NCI-H446 (cell line): Measurements from ENCODE around the gene ZBTB38.

Experiments
- DNase-seq, 2 experiments: peaks; one replicate each; lab custom pipeline; 2025; lab: John Stamatoyannopoulos, UW

ZBTB38 gene

DNA sequence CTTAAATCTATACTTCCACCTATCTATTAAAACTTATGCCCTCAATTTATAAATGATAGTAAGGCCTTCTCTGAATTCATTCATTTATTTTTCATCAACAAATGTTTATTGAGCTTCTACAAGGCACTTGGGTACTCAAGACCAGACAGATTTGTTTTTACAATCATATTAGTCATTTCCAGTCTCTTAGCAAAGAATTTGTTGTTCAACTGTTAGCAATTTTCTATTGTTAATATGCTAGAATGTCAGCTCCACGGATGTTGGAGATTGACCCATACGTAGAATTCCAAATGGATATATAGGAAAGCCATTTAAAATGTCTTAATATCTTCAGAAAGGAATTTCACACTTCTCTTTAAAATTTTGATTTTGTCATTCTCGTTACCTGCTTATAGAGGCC is 36.7 kb downstream of the ZBTB38 start:
- no peak for DNase-seq

DNA sequence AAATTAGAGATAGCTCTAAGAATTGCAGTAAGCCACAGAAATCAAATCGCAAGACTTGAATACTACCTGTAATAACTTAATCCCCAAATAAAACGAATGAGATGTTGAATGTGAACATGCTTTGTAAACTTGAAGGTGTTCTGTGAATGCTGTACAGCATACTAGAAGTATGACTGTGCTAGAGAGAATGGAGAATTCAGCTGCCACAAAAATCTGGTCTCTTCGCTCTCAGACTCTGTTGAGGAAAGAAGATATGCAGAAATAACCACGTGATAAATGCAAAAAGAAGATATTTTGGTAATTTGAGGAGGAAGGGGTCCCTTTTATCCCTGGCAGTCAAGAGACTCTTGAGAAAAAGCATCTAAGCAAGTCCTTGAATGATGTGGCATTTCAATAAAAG is 37.3 kb downstream of the ZBTB38 start:
- no peak for DNase-seq

DNA sequence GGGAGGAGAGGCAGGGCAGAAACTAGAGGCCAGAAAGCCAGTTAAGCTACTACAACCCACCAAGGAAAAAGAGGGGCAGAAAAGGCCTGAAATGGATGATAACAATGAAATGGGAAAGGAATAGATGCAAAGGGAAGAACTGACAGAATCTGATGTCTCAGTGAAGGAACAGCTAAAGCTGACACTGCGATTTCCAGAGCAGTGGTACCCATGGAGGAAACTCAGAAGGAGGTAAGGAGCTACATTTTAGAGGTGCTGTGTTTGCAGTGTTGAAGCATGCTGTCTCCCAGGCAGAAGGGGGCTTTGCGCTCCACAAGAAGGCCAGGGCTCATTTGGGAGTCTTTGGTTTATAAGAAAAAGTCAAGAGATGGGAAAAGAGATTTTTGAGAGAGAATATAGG is 38.0 kb downstream of the ZBTB38 start:
- no peak for DNase-seq

DNA sequence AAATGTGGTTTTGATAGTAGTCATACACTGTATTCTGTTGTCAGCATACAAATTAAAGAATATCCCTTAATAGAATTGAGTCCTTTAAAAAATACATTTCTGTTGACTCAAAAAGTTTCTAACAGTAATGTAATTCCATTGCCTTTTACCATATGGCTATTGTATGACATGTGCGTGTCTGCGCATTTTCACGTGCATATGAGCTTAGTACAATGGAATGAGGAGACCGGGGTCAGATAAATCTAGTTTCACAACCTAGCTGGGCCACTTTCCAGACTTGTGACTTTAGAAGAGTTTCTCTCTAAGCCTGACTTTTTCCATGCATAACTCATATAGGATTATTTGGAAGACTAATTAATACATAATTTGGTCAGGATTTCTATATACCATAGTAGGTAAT is 38.7 kb downstream of the ZBTB38 start:
- DNase-seq, result no peak

DNA sequence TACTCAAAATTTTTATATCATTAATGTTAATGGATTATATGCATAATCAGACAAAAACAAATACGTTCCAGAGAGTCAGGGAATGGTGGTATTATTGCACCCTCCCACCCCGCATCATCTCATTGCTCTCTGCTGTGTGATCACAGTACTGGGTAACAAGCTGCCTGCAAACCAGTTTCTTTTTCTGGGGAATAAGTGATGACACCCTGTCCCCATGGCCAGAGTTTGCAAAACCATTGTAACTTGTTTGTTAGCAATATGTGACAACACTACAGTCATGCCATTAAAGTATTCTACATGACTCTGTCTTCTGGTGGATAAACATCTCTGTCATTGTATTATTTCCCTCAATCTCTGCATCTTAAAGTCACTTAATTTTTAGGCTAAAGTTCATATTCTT is 39.5 kb downstream of the ZBTB38 start:
- DNase-seq, result no peak

DNA sequence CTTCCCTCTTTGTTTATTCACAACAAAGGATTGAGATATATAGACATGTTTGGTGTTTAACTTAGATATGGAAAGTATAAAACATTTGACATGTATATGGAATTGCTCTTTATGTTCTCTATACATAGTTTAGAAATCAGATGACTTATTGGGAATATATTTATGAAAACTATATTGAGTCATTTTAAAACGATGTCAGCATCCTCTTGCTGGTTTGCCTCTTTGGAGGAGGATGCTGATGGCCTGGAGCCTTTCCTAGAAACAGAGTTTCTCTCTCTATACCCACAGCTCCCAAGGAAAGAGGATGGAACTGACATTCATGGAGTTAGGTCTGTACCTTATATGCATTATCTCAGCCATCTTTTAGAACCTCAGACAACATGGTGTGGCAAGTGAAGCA is 40.3 kb downstream of the ZBTB38 start:
- no peak for DNase-seq

DNA sequence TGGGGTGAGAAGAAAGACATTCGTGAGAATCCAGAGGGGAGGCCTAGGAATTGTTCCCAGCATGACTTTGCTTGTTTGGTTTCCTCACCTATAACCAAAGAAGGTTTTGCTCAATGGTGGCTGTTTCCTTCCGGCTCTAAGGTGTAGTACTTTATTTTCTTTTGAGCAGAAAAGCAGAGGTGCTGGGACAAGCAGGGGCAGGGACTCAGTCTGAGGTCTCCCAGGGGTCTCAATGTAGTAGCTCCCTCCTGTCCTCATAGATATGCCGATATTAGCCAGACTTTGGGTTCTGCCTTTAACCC is 41.6 kb downstream of the ZBTB38 start:
- DNase-seq, result no peak

DNA sequence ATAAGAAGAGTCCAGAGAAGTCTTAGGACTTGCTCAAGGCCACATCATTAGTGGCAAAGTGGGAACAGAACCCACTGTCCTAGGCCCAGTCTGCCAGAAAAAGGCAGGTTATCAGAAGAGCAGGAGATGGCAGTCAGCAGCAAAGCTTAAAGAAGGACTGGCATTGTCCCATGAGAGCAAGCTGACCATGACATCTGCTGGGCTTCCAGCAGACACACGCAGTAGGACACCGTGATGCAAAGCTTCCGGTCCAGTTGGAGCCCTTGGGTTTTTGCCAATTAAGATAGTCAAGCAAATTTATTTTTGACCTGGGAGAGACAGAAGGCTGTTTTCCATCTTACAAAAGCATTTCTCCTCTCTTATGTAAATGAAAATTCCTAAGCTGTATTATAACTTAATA is 42.1 kb downstream of the ZBTB38 start:
- DNase-seq, result peak in 1 of 2 experiments; percentile 18

DNA sequence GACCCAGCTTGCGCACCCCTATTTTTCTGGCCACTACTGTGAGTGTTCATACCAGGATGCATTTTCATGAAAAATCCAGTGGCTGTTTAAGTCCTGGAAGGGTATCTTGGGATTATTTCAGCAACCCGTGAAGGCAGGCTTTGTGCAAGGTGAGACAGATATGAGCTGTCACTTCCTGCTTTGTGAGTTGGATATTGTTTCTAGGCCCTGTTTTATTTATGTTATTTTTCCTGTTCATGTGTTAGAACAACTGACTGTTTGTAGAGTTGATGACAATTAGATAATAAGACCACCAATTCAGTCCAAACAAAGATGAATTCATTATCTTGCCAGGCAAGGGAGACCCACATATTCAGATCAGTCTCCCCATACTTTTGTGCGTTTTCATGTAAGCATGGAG is 42.5 kb downstream of the ZBTB38 start:
- no peak for DNase-seq

DNA sequence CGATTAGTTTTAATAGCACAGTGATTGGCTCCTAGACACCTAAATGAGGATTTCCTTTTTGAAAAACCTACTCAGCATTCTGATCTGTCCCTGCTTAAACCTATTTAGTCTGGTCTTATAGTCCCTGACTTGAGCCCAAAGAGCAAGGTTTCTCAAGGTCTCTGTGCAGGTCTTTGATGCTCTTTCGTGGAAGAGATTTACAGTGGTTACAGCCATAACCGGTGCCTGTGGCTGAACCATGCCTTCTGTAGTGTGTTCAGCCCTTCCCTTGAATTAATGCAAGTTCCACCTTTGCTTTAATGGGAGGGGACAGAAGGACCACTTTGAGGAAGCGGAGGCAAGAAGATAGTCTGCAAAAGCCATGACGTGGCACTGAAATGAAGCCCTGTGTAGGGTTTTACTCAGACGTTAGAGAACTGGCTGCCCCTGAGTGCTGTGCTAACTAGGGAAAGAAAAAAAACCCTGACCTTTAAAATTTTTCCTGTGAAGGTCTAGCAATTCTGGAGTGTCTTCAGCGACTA is 43.0 kb downstream of the ZBTB38 start:
- no peak for DNase-seq

DNA sequence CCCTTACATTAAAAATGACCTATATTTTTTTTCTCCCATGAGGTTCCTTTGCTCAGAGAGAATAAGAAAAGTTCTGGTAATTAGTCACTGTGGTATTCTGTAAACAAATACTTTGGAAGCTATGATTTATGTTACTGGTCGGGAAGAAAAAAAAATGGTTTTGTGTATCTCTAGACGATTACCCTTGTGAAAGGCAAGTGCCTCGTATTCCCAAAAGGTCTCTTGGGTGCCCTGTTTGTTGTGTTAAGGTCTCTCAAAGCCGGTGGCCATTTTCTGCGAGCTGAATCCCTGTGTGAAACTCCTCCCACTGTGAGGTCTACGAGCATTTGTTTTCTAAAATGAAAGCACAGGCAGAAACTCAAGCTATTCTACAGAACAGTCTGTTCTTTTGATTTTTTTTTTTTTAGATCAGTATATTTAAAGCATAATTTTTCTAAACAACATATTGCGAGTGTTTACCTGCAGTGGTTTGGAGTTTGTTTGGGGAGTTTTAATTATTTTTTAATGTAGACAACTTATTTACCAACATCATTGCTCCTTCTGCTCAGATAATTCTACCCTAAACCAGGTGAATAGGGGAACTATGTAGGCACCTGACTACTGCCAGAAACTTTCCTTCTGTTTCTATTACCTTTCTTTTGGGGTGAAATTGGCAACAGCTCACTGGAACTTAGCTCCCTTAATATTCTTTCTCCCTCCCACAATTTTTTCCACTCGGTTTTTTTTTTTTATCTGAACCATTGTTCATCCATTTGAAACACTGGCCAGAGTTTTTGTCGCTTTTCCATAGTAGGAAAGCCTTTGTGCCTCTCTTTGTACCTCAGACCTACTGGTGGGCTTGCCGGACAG is 44.0 kb downstream of the ZBTB38 start:
- DNase-seq, result peak in 1 of 2 experiments; percentile 7

DNA sequence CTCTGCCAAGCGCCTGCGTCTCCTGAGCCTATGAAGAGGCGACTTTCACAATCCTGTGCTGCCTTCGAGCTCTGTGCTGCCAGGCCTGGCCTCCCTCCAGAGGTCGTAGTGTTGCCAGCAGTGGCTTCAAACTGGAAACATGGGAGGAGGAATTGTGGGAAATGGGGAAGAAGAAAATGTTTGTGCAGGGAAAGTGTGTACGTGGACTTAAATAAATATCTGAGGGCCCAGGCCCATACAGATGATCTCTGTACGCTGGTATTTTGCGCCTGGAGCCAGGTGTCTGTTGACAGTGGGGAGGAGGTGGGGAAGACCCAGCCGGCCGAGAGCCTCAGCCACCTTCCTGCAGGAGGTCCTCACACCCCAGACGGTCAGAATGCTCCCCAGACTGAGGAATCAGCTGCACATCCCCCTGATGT is 44.6 kb downstream of the ZBTB38 start:
- DNase-seq, result peak in 1 of 2 experiments; percentile 61

DNA sequence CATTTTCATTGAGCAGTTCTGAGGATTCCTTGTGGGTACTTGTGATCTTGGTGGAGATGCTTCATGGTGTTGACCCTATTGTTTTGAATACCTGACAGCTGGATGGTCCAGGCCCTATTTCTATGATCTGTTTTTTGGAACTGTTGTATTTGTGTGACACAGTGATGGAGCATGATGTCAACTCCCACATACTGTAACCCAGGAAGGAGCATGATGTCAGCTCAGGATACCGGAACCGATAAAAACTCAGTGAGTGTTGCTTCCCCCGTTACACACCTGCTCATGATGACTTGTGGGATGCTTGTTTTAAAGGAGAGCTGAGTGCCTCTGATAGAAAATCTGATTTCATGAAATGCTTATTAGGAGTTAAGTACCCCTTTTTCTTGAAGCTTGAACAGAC is 45.1 kb downstream of the ZBTB38 start:
- DNase-seq, result no peak

DNA sequence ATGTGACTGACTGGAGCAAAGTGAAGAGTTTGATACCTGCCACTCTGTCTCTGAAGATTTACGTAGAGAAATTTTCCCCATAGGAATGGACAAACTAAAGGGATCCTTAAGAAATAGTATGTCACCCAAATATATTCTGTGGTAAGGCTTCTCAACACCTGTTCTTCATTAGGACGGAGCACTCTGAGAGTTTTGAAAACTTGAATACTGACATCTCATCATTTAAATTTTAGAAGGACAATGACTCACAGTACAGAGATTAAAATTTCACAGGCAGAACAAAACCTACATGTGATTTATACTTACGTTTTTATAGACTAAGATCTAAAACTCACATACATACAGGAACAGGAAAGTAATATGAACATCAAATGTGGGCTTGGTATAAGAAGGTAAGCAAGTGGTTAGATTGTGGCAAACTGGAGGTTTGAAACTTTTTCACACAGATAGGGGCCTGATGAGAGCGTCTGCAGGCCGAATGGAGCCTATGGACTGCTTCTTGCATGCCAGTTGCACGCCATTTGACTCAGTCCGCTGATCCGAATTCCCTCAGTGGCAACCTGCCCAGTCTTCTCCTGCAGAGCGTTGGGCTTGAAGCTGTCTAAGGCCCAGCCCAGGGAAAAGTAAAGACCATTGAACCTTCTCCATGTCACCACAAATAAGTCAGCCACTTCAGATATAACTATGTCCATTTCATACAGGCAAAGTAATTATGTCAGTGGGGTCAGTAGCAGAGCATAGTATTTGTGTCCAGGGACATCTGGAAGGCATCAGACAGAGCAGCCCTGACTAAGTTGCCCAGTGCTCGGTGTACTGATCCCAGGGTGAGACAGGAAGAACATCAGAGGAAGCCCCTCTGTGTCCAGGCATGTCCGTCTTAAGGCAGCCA is 45.7 kb downstream of the ZBTB38 start:
- DNase-seq, result peak in 1 of 2 experiments; percentile 40

DNA sequence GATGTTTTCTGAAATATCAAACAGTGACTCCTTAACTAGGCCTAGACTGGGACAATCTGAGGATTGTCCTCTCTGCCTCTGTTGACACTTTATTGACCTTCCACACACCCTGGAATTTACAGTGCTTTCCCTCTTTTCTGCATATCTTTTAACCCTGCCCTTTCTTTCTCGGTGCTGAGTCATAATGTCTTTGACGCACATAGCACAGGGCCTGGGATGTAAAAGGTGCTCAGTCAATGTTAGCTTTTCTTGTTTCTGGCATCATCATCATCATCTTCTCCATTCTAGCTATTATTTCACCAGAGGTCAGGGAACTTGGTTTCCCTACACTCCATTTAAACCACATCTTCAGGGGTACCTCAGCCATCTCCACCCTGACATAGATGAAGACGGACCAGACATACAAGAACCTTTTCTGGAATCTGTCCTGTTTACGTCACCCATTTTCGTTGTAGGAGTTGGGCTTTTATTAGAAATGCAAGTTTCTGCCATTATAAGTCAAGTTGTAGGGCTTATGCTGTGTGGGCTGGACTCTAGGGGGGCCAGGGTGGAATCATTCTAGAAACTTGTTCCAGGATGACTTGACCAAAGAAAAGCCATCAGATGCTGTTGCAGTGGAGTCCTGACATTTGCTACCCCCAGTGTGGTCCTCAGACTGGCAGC is 46.6 kb downstream of the ZBTB38 start:
- DNase-seq, result no peak

DNA sequence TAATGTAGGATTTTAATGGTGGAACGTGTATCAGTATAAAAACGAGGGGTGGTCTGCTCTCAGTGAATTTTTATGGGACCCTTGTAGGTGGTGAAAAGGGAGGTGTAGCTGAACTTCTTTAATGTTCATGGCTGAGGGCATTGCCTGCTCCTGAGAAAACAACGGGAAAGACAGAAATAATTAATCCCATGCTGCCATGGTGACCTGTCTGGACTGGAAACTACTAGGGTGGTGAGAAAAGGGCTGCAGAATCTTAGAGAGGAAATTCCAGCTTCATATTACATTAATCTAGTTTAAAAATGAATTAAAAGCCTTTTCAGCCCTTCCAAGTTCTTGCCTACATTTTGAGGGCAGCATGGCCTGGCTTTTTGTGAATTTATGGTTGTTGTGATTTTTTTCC is 47.6 kb downstream of the ZBTB38 start:
- DNase-seq, result no peak
